ENCODE measurements around the gene FOXL2NB. TPM values are rescaled to one million over a fixed set of nuclear protein-coding genes. Genes with fewer than 3 reads are reported as not detected.

The FOXL2NB gene
- total RNA-seq, 1 donor from 2014 or later, result 1.5 TPM

GRCh38 chr3:138902171-138902570, 44.8 kb upstream of the FOXL2NB start:
- Histone ChIP-seq H3K4me3 (no peak overlapping the region), H3K9me3 (no peaks in the 10 kb centered on the region), H3K27me3 (no peaks in the 10 kb centered on the region), H3K4me1 (no peaks in the 10 kb centered on the region), H3K27ac (no peak overlapping the region), H3K36me3 (no peaks in the 10 kb centered on the region)
- no peak for DNase-seq (ENCODE audit: extremely low spot score in 2 of 2)
- intact Hi-C loops (cut with DNase I), result no loop called here
- TF ChIP-seq POLR2AphosphoS5 (IDR thresholded peaks at IDR 0.05; ENCODE audit: insufficient read depth in 1 of 2, low read depth in 1 of 2) (no peak), CTCF (IDR thresholded peaks at IDR 0.05) (no peak), POLR2A (IDR thresholded peaks at IDR 0.05) (no peak)

GRCh38 chr3:138907539-138907938, 39.5 kb upstream of the FOXL2NB start:
- no peaks in the 10 kb centered on the region for H3K9me3 ChIP-seq
- no peak for TF ChIP-seq POLR2AphosphoS5 (IDR thresholded peaks at IDR 0.05; ENCODE audit: insufficient read depth in 1 of 2, low read depth in 1 of 2)
- no peak for TF ChIP-seq CTCF (IDR thresholded peaks at IDR 0.05)
- no peak for TF ChIP-seq POLR2A (IDR thresholded peaks at IDR 0.05)
- no peaks in the 10 kb centered on the region for H3K27me3 ChIP-seq
- no peaks in the 10 kb centered on the region for H3K4me1 ChIP-seq
- H3K4me3 ChIP-seq, result no peak overlapping the region
- no peak overlapping the region for H3K27ac ChIP-seq
- intact Hi-C loops (cut with DNase I), result no loop called here
- DNase-seq (ENCODE audit: extremely low spot score in 2 of 2), result no peak
- no peaks in the 10 kb centered on the region for H3K36me3 ChIP-seq

GRCh38 chr3:138908846-138909245, 38.2 kb upstream of the FOXL2NB start:
- TF ChIP-seq POLR2A (IDR thresholded peaks at IDR 0.05), result no peak
- no peak for TF ChIP-seq CTCF (IDR thresholded peaks at IDR 0.05)
- no peak for TF ChIP-seq POLR2AphosphoS5 (IDR thresholded peaks at IDR 0.05; ENCODE audit: insufficient read depth in 1 of 2, low read depth in 1 of 2)
- Histone ChIP-seq H3K9me3 (no peaks in the 10 kb centered on the region), H3K27me3 (no peaks in the 10 kb centered on the region), H3K4me3 (no peak overlapping the region), H3K36me3 (no peaks in the 10 kb centered on the region), H3K4me1 (no peaks in the 10 kb centered on the region), H3K27ac (no peak overlapping the region)
- intact Hi-C loops (cut with DNase I), result no loop called here
- no peak for DNase-seq (ENCODE audit: extremely low spot score in 2 of 2)

GRCh38 chr3:138909904-138910303, 37.1 kb upstream of the FOXL2NB start:
- H3K4me1 ChIP-seq, result no peaks in the 10 kb centered on the region
- no peaks in the 10 kb centered on the region for H3K9me3 ChIP-seq
- no peak for DNase-seq (ENCODE audit: extremely low spot score in 2 of 2)
- H3K27me3 ChIP-seq, result no peaks in the 10 kb centered on the region
- H3K4me3 ChIP-seq, result no peak overlapping the region
- no peaks in the 10 kb centered on the region for H3K36me3 ChIP-seq
- no peak for TF ChIP-seq POLR2A (IDR thresholded peaks at IDR 0.05)
- TF ChIP-seq CTCF (IDR thresholded peaks at IDR 0.05), result no peak
- TF ChIP-seq POLR2AphosphoS5 (IDR thresholded peaks at IDR 0.05; ENCODE audit: insufficient read depth in 1 of 2, low read depth in 1 of 2), result no peak
- intact Hi-C loops (cut with DNase I), result loop anchor here (5.0 kb wide), 1 partner anchor 208 kb away; no protein-coding TSS in a partner anchor
- no peak overlapping the region for H3K27ac ChIP-seq

GRCh38 chr3:138911621-138912020, 35.4 kb upstream of the FOXL2NB start:
- intact Hi-C loops (cut with DNase I), result loop anchor here (5.0 kb wide), 1 partner anchor 209 kb away; no protein-coding TSS in a partner anchor
- peaks cover 7% of the 10 kb centered on the region for H3K4me1 ChIP-seq
- H3K27me3 ChIP-seq, result no peaks in the 10 kb centered on the region
- H3K27ac ChIP-seq, result no peak overlapping the region
- H3K4me3 ChIP-seq, result no peak overlapping the region
- TF ChIP-seq POLR2A (IDR thresholded peaks at IDR 0.05) (no peak), POLR2AphosphoS5 (IDR thresholded peaks at IDR 0.05; ENCODE audit: insufficient read depth in 1 of 2, low read depth in 1 of 2) (no peak), CTCF (IDR thresholded peaks at IDR 0.05) (no peak)
- no peak for DNase-seq (ENCODE audit: extremely low spot score in 2 of 2)
- H3K9me3 ChIP-seq, result no peaks in the 10 kb centered on the region
- H3K36me3 ChIP-seq, result no peaks in the 10 kb centered on the region
